ENCODE data around the gene RNGTT. TPM values are rescaled to one million over a fixed set of nuclear protein-coding genes. Genes with fewer than 3 reads are reported as not detected.

Gene RNGTT
- total and polyA plus RNA-seq, 8 donors: 1.7 to 6.1 (median 2.9) TPM

DNA sequence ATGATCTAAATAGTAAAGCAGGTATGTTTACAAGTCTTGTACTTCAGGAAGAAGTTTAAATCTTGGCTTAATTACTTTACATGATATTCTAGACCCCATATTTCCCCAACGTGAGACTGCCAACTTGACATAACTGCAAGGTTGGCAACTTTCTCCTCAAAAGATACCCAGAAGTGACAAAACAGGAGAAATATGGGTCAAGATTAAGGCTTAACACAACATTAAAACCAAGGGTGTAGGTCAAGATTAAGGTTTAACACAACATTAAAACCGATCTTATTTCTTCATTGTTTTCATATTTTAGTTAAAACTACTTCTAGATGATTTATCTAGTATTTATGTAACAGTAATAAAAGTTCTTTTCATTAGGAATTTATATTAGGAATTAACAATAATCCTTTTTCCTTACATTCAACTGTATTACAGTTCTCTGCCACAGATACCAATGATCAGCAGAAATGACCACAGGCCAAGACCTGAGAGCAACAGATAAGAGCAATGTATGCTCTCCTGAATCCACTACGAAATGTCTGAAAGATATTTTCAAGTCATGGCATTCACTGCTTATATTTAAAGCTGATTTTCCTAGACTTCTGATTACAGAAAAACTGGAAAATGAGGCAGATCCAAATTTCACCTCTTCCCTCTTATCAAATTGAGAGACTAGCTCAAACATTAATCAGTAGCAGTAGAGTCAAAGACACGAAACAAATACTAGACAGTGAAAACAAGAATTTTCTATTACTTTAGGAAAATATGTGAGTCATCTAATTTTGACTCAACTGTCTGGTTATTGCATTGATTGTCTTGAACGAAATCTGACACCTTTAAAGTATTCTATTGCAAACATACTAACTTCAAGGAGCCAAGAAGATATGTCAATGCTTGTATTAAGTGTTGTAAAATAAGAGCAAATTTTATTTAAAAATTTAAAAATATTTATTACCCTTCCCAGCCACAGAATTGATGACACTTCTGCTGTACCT is 72.3 kb downstream of the RNGTT start:
- Histone ChIP-seq H3K4me3 (no peak overlapping the region), H3K4me1 (no peaks in the 10 kb centered on the region), H3K27ac (no peak overlapping the region), H3K36me3 (peaks cover 0 to 3% (median 0%) of the 10 kb centered on the region in 3 donors), H3K9me3 (no peaks in the 10 kb centered on the region), H3K27me3 (no peaks in the 10 kb centered on the region)
- TF ChIP-seq, protein P1, sequence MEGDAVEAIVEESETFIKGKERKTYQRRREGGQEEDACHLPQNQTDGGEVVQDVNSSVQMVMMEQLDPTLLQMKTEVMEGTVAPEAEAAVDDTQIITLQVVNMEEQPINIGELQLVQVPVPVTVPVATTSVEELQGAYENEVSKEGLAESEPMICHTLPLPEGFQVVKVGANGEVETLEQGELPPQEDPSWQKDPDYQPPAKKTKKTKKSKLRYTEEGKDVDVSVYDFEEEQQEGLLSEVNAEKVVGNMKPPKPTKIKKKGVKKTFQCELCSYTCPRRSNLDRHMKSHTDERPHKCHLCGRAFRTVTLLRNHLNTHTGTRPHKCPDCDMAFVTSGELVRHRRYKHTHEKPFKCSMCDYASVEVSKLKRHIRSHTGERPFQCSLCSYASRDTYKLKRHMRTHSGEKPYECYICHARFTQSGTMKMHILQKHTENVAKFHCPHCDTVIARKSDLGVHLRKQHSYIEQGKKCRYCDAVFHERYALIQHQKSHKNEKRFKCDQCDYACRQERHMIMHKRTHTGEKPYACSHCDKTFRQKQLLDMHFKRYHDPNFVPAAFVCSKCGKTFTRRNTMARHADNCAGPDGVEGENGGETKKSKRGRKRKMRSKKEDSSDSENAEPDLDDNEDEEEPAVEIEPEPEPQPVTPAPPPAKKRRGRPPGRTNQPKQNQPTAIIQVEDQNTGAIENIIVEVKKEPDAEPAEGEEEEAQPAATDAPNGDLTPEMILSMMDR (IDR thresholded peaks at IDR 0.05): no peak
- FAIRE-seq (no peak), ATAC-seq (no peak), DNase-seq (no peak)
- 79 to 90% methylated on average over 5 of the region's 5 CpGs for WGBS, 2 donors
- intact Hi-C loops (cut with DNase I): no loop called here

DNA sequence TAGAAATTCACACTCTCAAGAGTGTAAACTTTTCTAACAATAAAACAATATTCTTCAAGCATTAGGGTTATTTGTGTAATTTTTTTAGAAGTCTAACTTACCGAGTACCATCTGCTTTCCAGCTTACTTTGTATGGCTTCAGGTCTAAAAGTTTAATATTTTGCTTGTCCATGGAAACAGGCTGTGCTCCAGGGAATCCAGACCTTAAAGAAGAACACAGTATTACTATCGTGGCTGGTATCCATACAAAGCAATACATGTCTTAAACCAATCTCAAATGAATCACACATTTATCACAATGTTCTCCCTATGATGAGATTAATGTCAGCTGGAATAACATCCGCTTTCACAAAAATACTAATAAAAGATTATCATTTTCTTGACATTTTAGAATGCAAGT is 73.0 kb downstream of the RNGTT start:
- no peak overlapping the region for H3K27ac ChIP-seq
- TF ChIP-seq, protein P1 (IDR thresholded peaks at IDR 0.05): no peak
- H3K36me3 ChIP-seq: peaks cover 0 to 3% (median 0%) of the 10 kb centered on the region in 3 donors
- H3K4me1 ChIP-seq: no peaks in the 10 kb centered on the region
- DNase-seq: no peak
- intact Hi-C loops (cut with DNase I): no loop called here
- H3K4me3 ChIP-seq: no peak overlapping the region
- no peaks in the 10 kb centered on the region for H3K27me3 ChIP-seq
- no peaks in the 10 kb centered on the region for H3K9me3 ChIP-seq
- ATAC-seq: no peak
- no peak for FAIRE-seq
- WGBS, 2 donors: 81 to 87% methylated on average over 3 of the region's 3 CpGs

DNA sequence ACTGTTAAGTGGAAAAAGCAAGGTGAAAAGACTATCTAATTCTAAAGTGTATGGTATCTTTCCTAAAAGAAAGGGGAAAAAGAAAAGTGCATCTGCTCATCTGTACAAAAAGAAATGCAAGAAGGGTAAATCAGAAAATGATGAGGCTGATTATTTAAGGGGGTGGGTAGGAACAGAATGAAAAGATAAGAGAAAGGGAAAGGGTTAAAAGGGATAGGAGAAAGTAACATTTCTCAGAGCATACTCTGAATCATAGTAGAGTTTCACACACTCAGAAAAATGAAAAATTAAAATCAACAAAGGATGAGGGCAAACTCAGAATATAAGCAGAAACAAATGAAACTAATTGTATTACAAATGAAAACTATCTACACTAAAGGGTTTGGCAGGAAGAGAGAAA is 79.1 kb downstream of the RNGTT start:
- no peak for DNase-seq
- Histone ChIP-seq H3K4me1 (peaks cover 0 to 15% (median 0%) of the 10 kb centered on the region in 3 donors), H3K27me3 (no peaks in the 10 kb centered on the region), H3K4me3 (no peak overlapping the region), H3K27ac (no peak overlapping the region), H3K36me3 (no peaks in the 10 kb centered on the region), H3K9me3 (no peaks in the 10 kb centered on the region)
- TF ChIP-seq, protein P1 (IDR thresholded peaks at IDR 0.05): no peak
- no peak for ATAC-seq
- FAIRE-seq: no peak
- intact Hi-C loops (cut with DNase I): no loop called here

- TF ChIP-seq, protein P1 (IDR thresholded peaks at IDR 0.05): no peak
- FAIRE-seq (no peak), DNase-seq (no peak), ATAC-seq (no peak)
- H3K4me1 ChIP-seq: peaks cover 0 to 15% (median 0%) of the 10 kb centered on the region in 3 donors
- no peaks in the 10 kb centered on the region for H3K36me3 ChIP-seq
- no peak overlapping the region for H3K4me3 ChIP-seq
- no peak overlapping the region for H3K27ac ChIP-seq
- intact Hi-C loops (cut with DNase I): no loop called here
- WGBS, 2 donors: 87 to 90% methylated on average over 2 of the region's 2 CpGs
- no peaks in the 10 kb centered on the region for H3K9me3 ChIP-seq
- H3K27me3 ChIP-seq: no peaks in the 10 kb centered on the region
Observed at GRCh38 chr6:88882536-88882935, 80.9 kb downstream of the RNGTT start.

DNA sequence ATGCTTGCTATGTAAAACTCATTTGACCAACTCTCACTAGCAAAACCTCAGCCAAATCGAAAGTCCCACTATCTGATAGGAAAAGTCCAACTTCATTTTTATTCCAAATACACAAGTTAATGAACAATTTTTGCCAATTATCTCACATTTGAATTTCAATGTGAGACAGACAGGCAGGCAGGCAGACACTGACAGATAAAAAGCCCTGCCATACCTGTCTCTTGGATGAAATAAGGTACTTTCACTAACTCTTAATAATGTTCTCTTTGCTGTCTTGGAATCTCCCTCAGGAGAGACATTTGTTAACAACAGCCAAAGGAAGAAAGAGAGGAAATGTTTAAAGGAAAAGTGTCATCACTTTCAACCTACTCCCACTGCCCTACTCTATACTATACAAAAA is 82.0 kb downstream of the RNGTT start:
- intact Hi-C loops (cut with DNase I): no loop called here
- DNase-seq (no peak), FAIRE-seq (no peak), ATAC-seq (no peak)
- Histone ChIP-seq H3K27me3 (no peaks in the 10 kb centered on the region), H3K9me3 (no peaks in the 10 kb centered on the region), H3K27ac (no peak overlapping the region), H3K4me1 (peaks cover 0 to 15% (median 0%) of the 10 kb centered on the region in 3 donors), H3K4me3 (no peak overlapping the region), H3K36me3 (no peaks in the 10 kb centered on the region)
- TF ChIP-seq, protein P1 (IDR thresholded peaks at IDR 0.05): no peak
- WGBS, 2 donors: 31 to 36% methylated on average over 1 of the region's 1 CpG

All from pancreas (tissue), 10 donors.